ENCODE measurements around the gene FAM187B. TPM values are rescaled to one million over a fixed set of nuclear protein-coding genes. Genes with fewer than 3 reads are reported as not detected.

FAM187B gene
- total and polyA plus RNA-seq, 10 donors: 0.48 to 0.61 (median 0.51) TPM; not detected in 7

GRCh38 chr19:35273686-35274259, 45.2 kb upstream of the FAM187B start:
- TF ChIP-seq CTCF (IDR thresholded peaks at IDR 0.05 in 8 of 11, conservative IDR thresholded peaks at IDR 0.05 in 3 of 11) (no peak), POLR2A (IDR thresholded peaks at IDR 0.05) (no peak), POLR2AphosphoS5 (IDR thresholded peaks at IDR 0.05) (peak in 1 of 3 donors; percentile 7)
- H3K4me1 ChIP-seq: peaks cover 20 to 66% (median 37%) of the 10 kb centered on the region in 6 donors
- intact Hi-C loops (cut with DNase I; ENCODE audit: low total_unique reads): loop anchor here (10.0 kb wide), 1 partner anchor 61 kb away; no protein-coding TSS in a partner anchor
- H3K36me3 ChIP-seq: peaks cover 0 to 91% (median 70%) of the 10 kb centered on the region in 6 donors
- no peaks in the 10 kb centered on the region for H3K27me3 ChIP-seq (replicated peaks in 1 of 7)
- 75 to 84% (median 80%) methylated on average over 14 of the region's 14 CpGs for WGBS, 5 donors
- no peak overlapping the region for H3K27ac ChIP-seq
- H3K9me3 ChIP-seq: no peaks in the 10 kb centered on the region
- no peak overlapping the region for H3K4me3 ChIP-seq
- DNase-seq: no peak

GRCh38 chr19:35272954-35273649, 44.6 kb upstream of the FAM187B start:
- 80 to 91% (median 89%) methylated on average over 10 of the region's 10 CpGs for WGBS, 5 donors
- Histone ChIP-seq H3K36me3 (peaks cover 0 to 85% (median 64%) of the 10 kb centered on the region in 6 donors), H3K4me1 (peaks cover 20 to 62% (median 37%) of the 10 kb centered on the region in 6 donors), H3K27me3 (replicated peaks in 1 of 7) (no peaks in the 10 kb centered on the region), H3K4me3 (no peak overlapping the region), H3K9me3 (no peaks in the 10 kb centered on the region), H3K27ac (peak overlapping the region in 1 of 8 donors; percentile 30)
- TF ChIP-seq POLR2AphosphoS5 (IDR thresholded peaks at IDR 0.05) (no peak), POLR2A (IDR thresholded peaks at IDR 0.05) (no peak), CTCF (IDR thresholded peaks at IDR 0.05 in 8 of 11, conservative IDR thresholded peaks at IDR 0.05 in 3 of 11) (no peak)
- no peak for DNase-seq
- intact Hi-C loops (cut with DNase I; ENCODE audit: low total_unique reads): loop anchor here (10.0 kb wide), 1 partner anchor 62 kb away; no protein-coding TSS in a partner anchor

- Histone ChIP-seq H3K27ac (peak overlapping the region in 4 of 8 donors; percentile 10 to 30 (median 20)), H3K27me3 (replicated peaks in 1 of 7) (no peaks in the 10 kb centered on the region), H3K9me3 (no peaks in the 10 kb centered on the region), H3K4me1 (peaks cover 20 to 65% (median 39%) of the 10 kb centered on the region in 6 donors), H3K4me3 (no peak overlapping the region), H3K36me3 (peaks cover 0 to 76% (median 58%) of the 10 kb centered on the region in 6 donors)
- intact Hi-C loops (cut with DNase I; ENCODE audit: low total_unique reads): loop anchor here (10.0 kb wide), 1 partner anchor 63 kb away; no protein-coding TSS in a partner anchor
- no peak for DNase-seq
- TF ChIP-seq POLR2A (IDR thresholded peaks at IDR 0.05) (no peak), POLR2AphosphoS5 (IDR thresholded peaks at IDR 0.05) (peak in 1 of 3 donors; percentile 48)
- WGBS, 5 donors: 61 to 67% (median 63%) methylated on average over 16 of the region's 16 CpGs
Measured at GRCh38 chr19:35272122-35272719, 43.7 kb upstream of the FAM187B start.

GRCh38 chr19:35271546-35271945, 43.0 kb upstream of the FAM187B start:
- H3K9me3 ChIP-seq: no peaks in the 10 kb centered on the region
- intact Hi-C loops (cut with DNase I; ENCODE audit: low total_unique reads): loop anchor here (10.0 kb wide), 1 partner anchor 63 kb away; no protein-coding TSS in a partner anchor
- DNase-seq: no peak
- H3K4me3 ChIP-seq: no peak overlapping the region
- H3K27me3 ChIP-seq (replicated peaks in 1 of 7): no peaks in the 10 kb centered on the region
- WGBS, 5 donors: 90 to 96% (median 90%) methylated on average over 6 to 7 of the region's 7 CpGs
- peaks cover 25 to 65% (median 46%) of the 10 kb centered on the region in 6 donors for H3K4me1 ChIP-seq
- H3K27ac ChIP-seq: peak overlapping the region in 3 of 8 donors; percentile 10 to 30 (median 19)
- TF ChIP-seq POLR2A (IDR thresholded peaks at IDR 0.05) (no peak), POLR2AphosphoS5 (IDR thresholded peaks at IDR 0.05) (no peak), CTCF (IDR thresholded peaks at IDR 0.05 in 8 of 11, conservative IDR thresholded peaks at IDR 0.05 in 3 of 11) (no peak)
- peaks cover 0 to 70% (median 51%) of the 10 kb centered on the region in 6 donors for H3K36me3 ChIP-seq

All from spleen (tissue), 11 donors.